Hepatocyte (in vitro differentiated cells): ENCODE data around the gene TPPP. TPM values are rescaled to one million over a fixed set of nuclear protein-coding genes. Genes with fewer than 3 reads are reported as not detected.

Experiments
- DNase-seq: peaks from one replicate; pipeline ENCODE4 v3.0.0-alpha.2; 2016; ENCODE audit warnings: low spot score
- H2AFZ ChIP-seq: fragments of 200-600 bp; sonication (generic); 2 replicates; pipeline ENCODE4 v1.6.0; 2016; ENCODE audit warnings: antibody characterized with exemption, mild to moderate bottlenecking
- H3K27ac ChIP-seq: fragments of 200-600 bp; sonication (generic); 2 replicates; pipeline ENCODE4 v1.5.1; 2016; ENCODE audit warnings: mild to moderate bottlenecking
- H3K27me3 ChIP-seq: fragments of 200-600 bp; sonication (generic); 2 replicates; pipeline ENCODE4 v1.6.1; 2016
- H3K36me3 ChIP-seq: fragments of 200-600 bp; sonication (generic); replicated peaks from 2 replicates; pipeline ENCODE4 v1.5.1; 2016; ENCODE audit warnings: low read depth; ENCODE audit not compliant: insufficient read depth
- H3K4me1 ChIP-seq: fragments of 200-600 bp; sonication (generic); 2 replicates; pipeline ENCODE4 v1.5.1; 2016; ENCODE audit warnings: mild to moderate bottlenecking, moderate library complexity; ENCODE audit not compliant: insufficient read depth
- H3K4me2 ChIP-seq: fragments of 200-600 bp; sonication (generic); 2 replicates; pipeline ENCODE4 v1.6.0; 2016
- H3K4me3 ChIP-seq: fragments of 200-600 bp; sonication (generic); 2 replicates; pipeline ENCODE4 v1.5.1; 2016; ENCODE audit warnings: mild to moderate bottlenecking
- H3K79me2 ChIP-seq: fragments of 200-600 bp; sonication (generic); 2 replicates; pipeline ENCODE4 v1.6.0; 2017; ENCODE audit warnings: mild to moderate bottlenecking
- H3K9me2 ChIP-seq: fragments of 200-600 bp; sonication (generic); replicated peaks from 2 replicates; pipeline ENCODE4 v1.6.0; 2017; ENCODE audit warnings: mild to moderate bottlenecking; ENCODE audit not compliant: insufficient read depth
- H3K9me3 ChIP-seq: fragments of 200-600 bp; sonication (generic); 2 replicates; pipeline ENCODE4 v1.5.1; 2016; ENCODE audit warnings: low read depth, mild to moderate bottlenecking
- H4K20me1 ChIP-seq: fragments of 200-600 bp; sonication (generic); 2 replicates; pipeline ENCODE4 v1.6.0; 2016; ENCODE audit warnings: mild to moderate bottlenecking; ENCODE audit not compliant: insufficient read depth, poor library complexity, severe bottlenecking
- CTCF ChIP-seq: fragments of 200-600 bp; sonication (generic); IDR thresholded peaks from 2 replicates; pipeline ENCODE4 v1.5.1; 2016; ENCODE audit warnings: antibody characterized with exemption, mild to moderate bottlenecking; ENCODE audit not compliant: poor library complexity
- EZH2 ChIP-seq: fragments of 200-600 bp; sonication (generic); IDR thresholded peaks from 2 replicates; pipeline ENCODE4 v1.6.1; 2016; ENCODE audit warnings: antibody characterized with exemption, mild to moderate bottlenecking, borderline replicate concordance
- EZH2phosphoT487 ChIP-seq: fragments of 200-600 bp; sonication (generic); IDR thresholded peaks from one replicate; pipeline ENCODE4 v1.6.1; 2018; ENCODE audit warnings: antibody characterized with exemption, mild to moderate bottlenecking, low read depth, moderate library complexity; ENCODE audit not compliant: unreplicated experiment, severe bottlenecking
- WGBS: methylation state at CpG from one replicate; pipeline ENCODE4 v1.1.6; 2016; ENCODE audit warnings: low lambda C conversion rate; ENCODE audit errors: missing lambda C conversion rate; 5-methylcytosine and 5-hydroxymethylcytosine counted together
- polyA plus RNA-seq: library from polyadenylated mRNA; unstranded; fragments of >200 nt; fragmentation: Nextera tagmentation; extraction: Ambion mirVana; gene quantifications from 2 replicates; pipeline ENCODE4 v1.2.1, GENCODE V29; 2016
- total RNA-seq: library from RNA; depleted of rRNA; stranded (reverse); fragments of >200 nt; gene quantifications from 2 replicates; pipeline ENCODE4 v1.2.3, GENCODE V29; 2014

The TPPP gene
- total and polyA plus RNA-seq, 2 experiments from 2014 or later = 2.0 to 4.3 TPM

GRCh38 chr5:643351-643801 lies 49.8 kb downstream of the TPPP start:
- Histone ChIP-seq H3K4me2 (no peak overlapping the region), H3K27ac (no peak overlapping the region), H3K27me3 (no peaks in the 10 kb centered on the region), H4K20me1 (no peaks in the 10 kb centered on the region), H3K4me3 (no peak overlapping the region), H3K9me2 (no peaks in the 10 kb centered on the region), H3K79me2 (no peaks in the 10 kb centered on the region), H3K9me3 (no peaks in the 10 kb centered on the region), H3K4me1 (no peaks in the 10 kb centered on the region), H2AFZ (no peak overlapping the region), H3K36me3 (no peaks in the 10 kb centered on the region)
- WGBS = 97% methylated on average over 21 of the region's 21 CpGs
- no peak for DNase-seq
- TF ChIP-seq EZH2 (no peak), EZH2phosphoT487 (no peak), CTCF (no peak)

GRCh38 chr5:642481-642880 lies 50.7 kb downstream of the TPPP start:
- TF ChIP-seq CTCF = no peak
- no peak for TF ChIP-seq EZH2
- no peak for TF ChIP-seq EZH2phosphoT487
- H3K9me2 ChIP-seq = no peaks in the 10 kb centered on the region
- no peak overlapping the region for H2AFZ ChIP-seq
- no peak overlapping the region for H3K4me3 ChIP-seq
- no peaks in the 10 kb centered on the region for H3K4me1 ChIP-seq
- H3K36me3 ChIP-seq = no peaks in the 10 kb centered on the region
- H3K79me2 ChIP-seq = no peaks in the 10 kb centered on the region
- no peaks in the 10 kb centered on the region for H3K9me3 ChIP-seq
- H3K27me3 ChIP-seq = no peaks in the 10 kb centered on the region
- 93% methylated on average over 14 of the region's 14 CpGs for WGBS
- no peak overlapping the region for H3K27ac ChIP-seq
- no peak for DNase-seq
- no peak overlapping the region for H3K4me2 ChIP-seq
- H4K20me1 ChIP-seq = no peaks in the 10 kb centered on the region

GRCh38 chr5:641331-641765 lies 51.8 kb downstream of the TPPP start:
- no peaks in the 10 kb centered on the region for H3K79me2 ChIP-seq
- no peak for DNase-seq
- H3K36me3 ChIP-seq = no peaks in the 10 kb centered on the region
- H3K27ac ChIP-seq = no peak overlapping the region
- no peak overlapping the region for H3K4me3 ChIP-seq
- no peaks in the 10 kb centered on the region for H3K4me1 ChIP-seq
- no peaks in the 10 kb centered on the region for H3K9me2 ChIP-seq
- no peak for TF ChIP-seq EZH2
- no peak for TF ChIP-seq CTCF
- no peak for TF ChIP-seq EZH2phosphoT487
- H2AFZ ChIP-seq = no peak overlapping the region
- WGBS = 95% methylated on average over 12 of the region's 14 CpGs
- H3K4me2 ChIP-seq = no peak overlapping the region
- no peaks in the 10 kb centered on the region for H3K9me3 ChIP-seq
- no peaks in the 10 kb centered on the region for H4K20me1 ChIP-seq
- no peaks in the 10 kb centered on the region for H3K27me3 ChIP-seq
